ENCODE results near the gene ZDHHC8.

The ZDHHC8 gene

GRCh38 chr22:20175597-20175900 lies 43.9 kb downstream of the ZDHHC8 start:
- TF ChIP-seq CTCF (IDR thresholded peaks at IDR 0.05; ENCODE audit: low read depth, low read length, poor library complexity, severe bottlenecking) (no peak), EZH2phosphoT487 (IDR thresholded peaks at IDR 0.05; ENCODE audit: borderline replicate concordance, low read length) (no peak)
- Histone ChIP-seq H3K27me3 (ENCODE audit: control insufficient read depth, low read length) (no peaks in the 10 kb centered on the region), H3K4me3 (ENCODE audit: low read length) (no peak overlapping the region), H4K20me1 (ENCODE audit: control insufficient read depth, insufficient read depth, low read depth, low read length) (no peaks in the 10 kb centered on the region), H3K4me2 (ENCODE audit: low read length) (no peak overlapping the region), H3K9me3 (ENCODE audit: control insufficient read depth, insufficient read depth, low read length) (no peaks in the 10 kb centered on the region), H3K9me2 (replicated peaks; ENCODE audit: control insufficient read depth, low read length) (no peaks in the 10 kb centered on the region), H3F3A (ENCODE audit: control insufficient read depth, insufficient read depth) (no peaks in the 10 kb centered on the region), H3K4me1 (ENCODE audit: control insufficient read depth, low read length) (no peaks in the 10 kb centered on the region), H3K27ac (ENCODE audit: low read depth, low read length) (no peak overlapping the region), H3K36me3 (ENCODE audit: control insufficient read depth, low read length) (no peaks in the 10 kb centered on the region), H3K79me2 (ENCODE audit: control insufficient read depth, low read length) (no peaks in the 10 kb centered on the region)

GRCh38 chr22:20176421-20177085 lies 44.9 kb downstream of the ZDHHC8 start:
- H4K20me1 ChIP-seq (ENCODE audit: control insufficient read depth, insufficient read depth, low read depth, low read length): no peaks in the 10 kb centered on the region
- no peaks in the 10 kb centered on the region for H3K4me1 ChIP-seq (ENCODE audit: control insufficient read depth, low read length)
- H3K36me3 ChIP-seq (ENCODE audit: control insufficient read depth, low read length): no peaks in the 10 kb centered on the region
- H3K9me2 ChIP-seq (replicated peaks; ENCODE audit: control insufficient read depth, low read length): no peaks in the 10 kb centered on the region
- no peaks in the 10 kb centered on the region for H3F3A ChIP-seq (ENCODE audit: control insufficient read depth, insufficient read depth)
- TF ChIP-seq EZH2phosphoT487 (IDR thresholded peaks at IDR 0.05; ENCODE audit: borderline replicate concordance, low read length) (no peak), CTCF (IDR thresholded peaks at IDR 0.05; ENCODE audit: low read depth, low read length, poor library complexity, severe bottlenecking) (no peak)
- no peaks in the 10 kb centered on the region for H3K79me2 ChIP-seq (ENCODE audit: control insufficient read depth, low read length)
- no peak overlapping the region for H3K4me3 ChIP-seq (ENCODE audit: low read length)
- no peak overlapping the region for H3K4me2 ChIP-seq (ENCODE audit: low read length)
- no peaks in the 10 kb centered on the region for H3K9me3 ChIP-seq (ENCODE audit: control insufficient read depth, insufficient read depth, low read length)
- no peaks in the 10 kb centered on the region for H3K27me3 ChIP-seq (ENCODE audit: control insufficient read depth, low read length)
- H3K27ac ChIP-seq (ENCODE audit: low read depth, low read length): no peak overlapping the region

GRCh38 chr22:20177217-20177911 lies 45.8 kb downstream of the ZDHHC8 start:
- Histone ChIP-seq H3K9me3 (ENCODE audit: control insufficient read depth, insufficient read depth, low read length) (no peaks in the 10 kb centered on the region), H3K79me2 (ENCODE audit: control insufficient read depth, low read length) (no peaks in the 10 kb centered on the region), H3K36me3 (ENCODE audit: control insufficient read depth, low read length) (no peaks in the 10 kb centered on the region), H3K27ac (ENCODE audit: low read depth, low read length) (no peak overlapping the region), H3K9me2 (replicated peaks; ENCODE audit: control insufficient read depth, low read length) (no peaks in the 10 kb centered on the region), H3K27me3 (ENCODE audit: control insufficient read depth, low read length) (no peaks in the 10 kb centered on the region), H3K4me2 (ENCODE audit: low read length) (no peak overlapping the region), H4K20me1 (ENCODE audit: control insufficient read depth, insufficient read depth, low read depth, low read length) (no peaks in the 10 kb centered on the region), H3K4me1 (ENCODE audit: control insufficient read depth, low read length) (no peaks in the 10 kb centered on the region), H3F3A (ENCODE audit: control insufficient read depth, insufficient read depth) (no peaks in the 10 kb centered on the region), H3K4me3 (ENCODE audit: low read length) (no peak overlapping the region)
- no peak for TF ChIP-seq CTCF (IDR thresholded peaks at IDR 0.05; ENCODE audit: low read depth, low read length, poor library complexity, severe bottlenecking)
- TF ChIP-seq EZH2phosphoT487 (IDR thresholded peaks at IDR 0.05; ENCODE audit: borderline replicate concordance, low read length): no peak

All from DOHH2 (cell line).